Endothelial cell (in vitro differentiated cells): Measurements from ENCODE around the gene ZHX3. TPM values are rescaled to one million over a fixed set of nuclear protein-coding genes. Genes with fewer than 3 reads are reported as not detected.

Source experiments
- DNase-seq: peaks from one replicate; pipeline ENCODE4 v3.0.0; 2021; ENCODE audit warnings: low spot score
- H3K27ac Mint-ChIP-seq: one replicate; pipeline ENCODE4 v1.8.0; 2021; ENCODE audit warnings: mixed read lengths, inconsistent platforms; ENCODE audit not compliant: unreplicated experiment
- H3K27me3 Mint-ChIP-seq: one replicate; pipeline ENCODE4 v1.8.0; 2021; ENCODE audit warnings: mild to moderate bottlenecking, moderate library complexity, mixed read lengths, inconsistent platforms; ENCODE audit not compliant: unreplicated experiment
- H3K36me3 Mint-ChIP-seq: one replicate; pipeline ENCODE4 v1.8.0; 2021; ENCODE audit warnings: mild to moderate bottlenecking, low read depth, mixed read lengths, inconsistent platforms; ENCODE audit not compliant: unreplicated experiment
- H3K4me1 Mint-ChIP-seq: one replicate; pipeline ENCODE4 v1.8.0; 2021; ENCODE audit warnings: mild to moderate bottlenecking, mixed read lengths, inconsistent platforms; ENCODE audit not compliant: unreplicated experiment
- H3K4me3 Mint-ChIP-seq: one replicate; pipeline ENCODE4 v1.8.0; 2021; ENCODE audit warnings: mild to moderate bottlenecking, mixed read lengths, inconsistent platforms; ENCODE audit not compliant: unreplicated experiment
- H3K9me3 Mint-ChIP-seq: one replicate; pipeline ENCODE4 v1.8.0; 2021; ENCODE audit warnings: mixed read lengths, inconsistent platforms; ENCODE audit not compliant: unreplicated experiment
- total RNA-seq: library from RNA; stranded (reverse); fragmentation: NEBNext Ultra II Directional; extraction: Animal tissue kit (Norgen Biotek cat#: 25700); gene quantifications from one replicate; pipeline ENCODE4 v1.2.1, GENCODE V29; 2021; ENCODE audit not compliant: unreplicated experiment
- TF ChIP-seq, protein P1 (sequence below): fragments of 200-600 bp; sonication (generic); IDR thresholded peaks from one replicate; pipeline ENCODE4 v1.5.0; 2021; ENCODE audit warnings: antibody characterized with exemption; ENCODE audit not compliant: unreplicated experiment

ZHX3 gene
- total RNA-seq, 1 donor from 2014 or later, result 20.9 TPM

DNA sequence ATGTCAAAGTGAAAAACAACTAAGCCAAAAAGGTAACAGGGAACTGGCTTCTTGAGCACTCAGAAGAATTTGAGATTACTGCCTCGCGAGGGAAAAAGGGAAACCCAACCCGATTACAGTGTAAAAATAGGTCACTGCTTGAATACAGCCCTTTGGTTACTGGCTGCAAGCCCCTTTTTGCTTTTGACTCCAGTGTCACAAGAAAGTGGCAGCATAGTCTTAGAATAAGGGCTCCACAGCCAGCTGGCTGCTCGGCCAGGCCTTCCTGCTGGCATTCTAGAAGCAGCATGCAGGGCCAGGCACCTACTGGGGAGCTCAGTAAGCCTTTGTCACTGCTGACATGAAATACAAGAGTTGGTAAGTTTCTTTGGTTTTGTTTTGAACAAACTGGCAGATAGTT lies 83.0 kb downstream of the ZHX3 start:
- Mint-ChIP-seq H3K36me3 (no peaks in the 10 kb centered on the region), H3K9me3 (no peaks in the 10 kb centered on the region), H3K27me3 (peaks cover 1% of the 10 kb centered on the region), H3K4me1 (no peaks in the 10 kb centered on the region), H3K27ac (no peak overlapping the region), H3K4me3 (no peak overlapping the region)
- TF ChIP-seq, protein P1, sequence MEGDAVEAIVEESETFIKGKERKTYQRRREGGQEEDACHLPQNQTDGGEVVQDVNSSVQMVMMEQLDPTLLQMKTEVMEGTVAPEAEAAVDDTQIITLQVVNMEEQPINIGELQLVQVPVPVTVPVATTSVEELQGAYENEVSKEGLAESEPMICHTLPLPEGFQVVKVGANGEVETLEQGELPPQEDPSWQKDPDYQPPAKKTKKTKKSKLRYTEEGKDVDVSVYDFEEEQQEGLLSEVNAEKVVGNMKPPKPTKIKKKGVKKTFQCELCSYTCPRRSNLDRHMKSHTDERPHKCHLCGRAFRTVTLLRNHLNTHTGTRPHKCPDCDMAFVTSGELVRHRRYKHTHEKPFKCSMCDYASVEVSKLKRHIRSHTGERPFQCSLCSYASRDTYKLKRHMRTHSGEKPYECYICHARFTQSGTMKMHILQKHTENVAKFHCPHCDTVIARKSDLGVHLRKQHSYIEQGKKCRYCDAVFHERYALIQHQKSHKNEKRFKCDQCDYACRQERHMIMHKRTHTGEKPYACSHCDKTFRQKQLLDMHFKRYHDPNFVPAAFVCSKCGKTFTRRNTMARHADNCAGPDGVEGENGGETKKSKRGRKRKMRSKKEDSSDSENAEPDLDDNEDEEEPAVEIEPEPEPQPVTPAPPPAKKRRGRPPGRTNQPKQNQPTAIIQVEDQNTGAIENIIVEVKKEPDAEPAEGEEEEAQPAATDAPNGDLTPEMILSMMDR, result no peak
- no peak for DNase-seq

DNA sequence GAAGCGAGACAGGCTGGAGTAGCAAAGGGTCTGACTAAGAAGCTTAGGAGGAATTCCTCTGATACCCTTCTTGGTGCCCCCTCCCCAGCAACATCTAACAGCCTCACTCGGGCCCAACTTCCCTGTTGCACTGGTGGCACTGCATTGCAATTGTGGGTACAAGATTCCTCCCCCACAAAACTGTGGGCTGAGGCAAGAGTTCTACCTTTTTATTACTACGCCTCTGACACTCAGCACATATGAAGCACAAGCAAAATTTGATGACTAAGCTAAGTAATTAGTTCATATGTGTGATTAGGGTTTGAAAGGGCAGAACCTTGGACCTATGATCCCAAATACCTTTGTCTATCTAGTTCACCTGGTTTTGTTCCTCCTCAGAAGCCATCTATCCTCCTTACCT lies 83.5 kb downstream of the ZHX3 start:
- TF ChIP-seq, protein P1, result no peak
- no peak for DNase-seq
- Mint-ChIP-seq H3K27ac (no peak overlapping the region), H3K9me3 (no peaks in the 10 kb centered on the region), H3K4me1 (no peaks in the 10 kb centered on the region), H3K27me3 (peaks cover 1% of the 10 kb centered on the region), H3K4me3 (no peak overlapping the region), H3K36me3 (no peaks in the 10 kb centered on the region)

DNA sequence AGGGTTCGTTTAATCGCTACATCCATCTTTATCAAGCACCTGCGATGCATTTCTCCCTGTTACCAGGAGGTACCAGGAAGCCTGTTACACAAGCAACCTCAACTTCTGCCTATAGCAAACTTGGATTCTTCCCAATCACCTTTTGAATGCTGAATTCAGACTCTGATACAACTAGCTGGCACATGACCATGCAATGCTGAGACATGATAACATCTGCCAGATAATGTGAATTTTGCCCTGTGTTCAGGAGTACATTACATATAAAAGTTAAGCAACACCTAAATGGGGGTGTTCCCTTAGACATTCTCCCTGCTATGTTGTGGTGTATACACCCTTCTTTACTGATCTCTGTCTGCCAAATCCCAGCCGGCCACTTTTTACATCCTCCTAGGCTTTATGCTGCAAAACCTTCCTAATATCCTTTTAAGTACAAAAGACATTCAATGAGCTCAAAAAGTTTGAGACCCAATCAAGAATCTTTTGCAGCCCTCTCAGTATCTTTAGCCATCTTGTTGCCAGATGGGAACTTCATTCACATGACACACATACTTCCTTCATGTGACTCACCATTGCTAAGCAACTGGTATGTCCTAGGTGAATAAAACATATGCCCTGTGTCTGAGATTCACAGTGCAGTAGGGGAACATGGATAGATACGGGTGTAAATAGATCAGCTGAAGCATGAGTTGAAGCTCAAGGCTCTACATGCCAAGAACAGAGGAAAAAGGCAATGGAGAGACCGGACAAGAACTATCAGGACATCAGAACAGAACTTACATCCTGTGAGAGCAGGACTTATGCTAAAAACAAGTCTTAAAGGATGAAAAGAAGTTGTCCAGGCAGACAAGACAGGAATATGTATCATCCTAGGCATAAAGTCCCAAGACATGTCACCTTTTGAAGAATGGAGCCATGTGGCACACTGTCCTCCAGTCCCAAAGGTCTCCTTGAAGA lies 84.3 kb downstream of the ZHX3 start:
- no peak for DNase-seq
- Mint-ChIP-seq H3K4me3 (no peak overlapping the region), H3K4me1 (peaks cover 8% of the 10 kb centered on the region)

DNA sequence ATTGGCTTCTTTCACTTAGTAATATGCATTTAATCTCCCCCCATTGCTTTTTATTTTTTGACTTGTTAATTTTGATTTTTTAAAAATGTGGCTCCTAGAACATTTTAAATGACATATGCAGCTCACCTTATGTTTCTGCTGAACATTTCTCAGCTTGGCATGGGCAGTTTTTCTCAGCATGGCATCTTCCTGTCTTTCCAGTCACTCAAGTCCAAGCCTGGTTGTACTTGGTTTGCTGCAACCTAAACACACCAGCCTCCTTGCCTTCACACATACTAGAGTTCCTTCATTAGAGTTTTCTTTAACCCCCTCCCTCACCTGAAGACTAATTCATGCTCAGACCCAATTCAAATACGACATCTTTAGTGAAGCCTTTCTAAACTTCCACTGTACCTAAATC lies 86.4 kb downstream of the ZHX3 start:
- DNase-seq, result no peak
- Mint-ChIP-seq H3K27ac (no peak overlapping the region), H3K4me3 (no peak overlapping the region), H3K4me1 (peaks cover 15% of the 10 kb centered on the region), H3K9me3 (no peaks in the 10 kb centered on the region), H3K27me3 (peaks cover 1% of the 10 kb centered on the region), H3K36me3 (no peaks in the 10 kb centered on the region)
- TF ChIP-seq, protein P1, result no peak

More for the DNA sequence above, 84.3 kb downstream of the ZHX3 start:
- H3K27me3 Mint-ChIP-seq, result peaks cover 1% of the 10 kb centered on the region
- H3K27ac Mint-ChIP-seq, result peak overlapping the region; percentile 3
- no peaks in the 10 kb centered on the region for H3K9me3 Mint-ChIP-seq
- TF ChIP-seq, protein P1, result no peak
- no peaks in the 10 kb centered on the region for H3K36me3 Mint-ChIP-seq

DNA sequence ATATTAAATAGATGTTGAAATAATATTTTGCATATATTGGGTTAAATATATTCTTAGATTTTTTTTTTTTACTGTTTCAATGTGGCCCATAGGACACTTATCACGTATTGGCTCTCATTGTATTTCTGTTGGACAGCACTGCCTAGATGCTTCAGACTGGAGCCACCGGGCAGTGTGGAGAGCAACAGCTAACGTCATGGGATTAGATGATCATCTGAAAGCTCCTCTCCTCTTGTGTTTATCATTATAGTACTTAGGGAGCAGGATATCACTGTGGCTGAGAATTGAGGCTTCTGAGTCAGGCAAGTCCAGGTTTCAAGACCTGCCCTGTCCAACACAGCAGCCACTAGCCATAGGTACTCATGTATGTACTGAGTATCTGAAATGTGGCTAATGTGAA lies 87.4 kb downstream of the ZHX3 start:
- no peak for DNase-seq
- Mint-ChIP-seq H3K9me3 (no peaks in the 10 kb centered on the region), H3K4me1 (peaks cover 15% of the 10 kb centered on the region), H3K27ac (no peak overlapping the region), H3K4me3 (no peak overlapping the region), H3K27me3 (peaks cover 1% of the 10 kb centered on the region), H3K36me3 (no peaks in the 10 kb centered on the region)
- TF ChIP-seq, protein P1, result no peak
